ENCODE measurements around the gene HINFP.

The HINFP gene

GRCh38 chr11:119121008-119121810 is at the start of gene HINFP:
HINFP (plus strand) TSS chr11:119121580; CDS start chr11:119126945, 5,365 bp downstream.
- DNase-seq (ENCODE audit: low read depth): peak; percentile 100
- TF ChIP-seq MAX (IDR thresholded peaks at IDR 0.05; ENCODE audit: low read depth, low read length): peak; percentile 97
- TF ChIP-seq POLR2A (IDR thresholded peaks at IDR 0.05; ENCODE audit: extremely low read depth, insufficient read length): peak; percentile 86
- TF ChIP-seq MYC (IDR thresholded peaks at IDR 0.05; ENCODE audit: low read depth, low read length): peak; percentile 96
- no peak for TF ChIP-seq CTCF (IDR thresholded peaks at IDR 0.05; ENCODE audit: low read depth, low read length)
- peak within 1 kb of the TSS; percentile 87 for H3K4me3 ChIP-seq (ENCODE audit: low read depth, low read length)

- H3K4me3 ChIP-seq (ENCODE audit: low read depth, low read length): no peak overlapping the region
- no peak for DNase-seq (ENCODE audit: low read depth)
- TF ChIP-seq MYC (IDR thresholded peaks at IDR 0.05; ENCODE audit: low read depth, low read length): no peak
- no peak for TF ChIP-seq CTCF (IDR thresholded peaks at IDR 0.05; ENCODE audit: low read depth, low read length)
- TF ChIP-seq MAX (IDR thresholded peaks at IDR 0.05; ENCODE audit: low read depth, low read length): no peak
- TF ChIP-seq POLR2A (IDR thresholded peaks at IDR 0.05; ENCODE audit: extremely low read depth, insufficient read length): no peak
These were observed 43.5 kb upstream of the HINFP start for GRCh38 chr11:119077839-119078238.

GRCh38 chr11:119078675-119079420 is 42.5 kb upstream of the HINFP start:
- DNase-seq (ENCODE audit: low read depth): no peak
- no peak overlapping the region for H3K4me3 ChIP-seq (ENCODE audit: low read depth, low read length)
- TF ChIP-seq CTCF (IDR thresholded peaks at IDR 0.05; ENCODE audit: low read depth, low read length) (no peak), MAX (IDR thresholded peaks at IDR 0.05; ENCODE audit: low read depth, low read length) (no peak), MYC (IDR thresholded peaks at IDR 0.05; ENCODE audit: low read depth, low read length) (no peak), POLR2A (IDR thresholded peaks at IDR 0.05; ENCODE audit: extremely low read depth, insufficient read length) (no peak)

- no peak for DNase-seq (ENCODE audit: low read depth)
- TF ChIP-seq MYC (IDR thresholded peaks at IDR 0.05; ENCODE audit: low read depth, low read length) (no peak), MAX (IDR thresholded peaks at IDR 0.05; ENCODE audit: low read depth, low read length) (no peak), CTCF (IDR thresholded peaks at IDR 0.05; ENCODE audit: low read depth, low read length) (no peak), POLR2A (IDR thresholded peaks at IDR 0.05; ENCODE audit: extremely low read depth, insufficient read length) (no peak)
- H3K4me3 ChIP-seq (ENCODE audit: low read depth, low read length): no peak overlapping the region
These were observed 39.6 kb upstream of the HINFP start for GRCh38 chr11:119081682-119082260.

GRCh38 chr11:119084663-119085436 is 36.5 kb upstream of the HINFP start, which contains the start of gene HMBS:
HMBS (plus strand) TSS chr11:119084881; CDS start chr11:119085034, 153 bp downstream.
- H3K4me3 ChIP-seq (ENCODE audit: low read depth, low read length): peak within 1 kb of the TSS; percentile 98
- DNase-seq (ENCODE audit: low read depth): peak; percentile 98
- peak; percentile 84 for TF ChIP-seq MAX (IDR thresholded peaks at IDR 0.05; ENCODE audit: low read depth, low read length)
- peak; percentile 81; the same call in 1 of the 2 replicates for TF ChIP-seq MYC (IDR thresholded peaks at IDR 0.05; ENCODE audit: low read depth, low read length)
- no peak for TF ChIP-seq CTCF (IDR thresholded peaks at IDR 0.05; ENCODE audit: low read depth, low read length)
- TF ChIP-seq POLR2A (IDR thresholded peaks at IDR 0.05; ENCODE audit: extremely low read depth, insufficient read length): peak; percentile 93
